ENCODE results near the gene SUSD5. TPM values are rescaled to one million over a fixed set of nuclear protein-coding genes. Genes with fewer than 3 reads are reported as not detected.
"Not testable (repeated sequence)": the region's sequence is repeated elsewhere in the genome, so short reads cannot be mapped to it uniquely, and the experiment has no call there.

SUSD5 gene
- total and polyA plus RNA-seq, 2 donors from 2014 or later, result 1.2 to 13.8 TPM

GRCh38 chr3:33165372-33165771, 53.2 kb downstream of the SUSD5 start:
- Histone ChIP-seq H3K27ac (ENCODE audit: low read depth in 2 of 2, low read length in 2 of 2) (no peak overlapping the region), H3K4me3 (ENCODE audit: low read length in 3 of 3) (no peak overlapping the region), H3K27me3 (ENCODE audit: control insufficient read depth, insufficient read depth, low read length) (no peaks in the 10 kb centered on the region), H3K36me3 (ENCODE audit: control insufficient read depth in 2 of 3, insufficient read depth in 3 of 3, low read length in 3 of 3) (no peaks in the 10 kb centered on the region), H3K9me3 (ENCODE audit: control insufficient read depth in 2 of 3, insufficient read depth in 1 of 3, low read length in 3 of 3) (no peaks in the 10 kb centered on the region), H3K4me1 (ENCODE audit: control insufficient read depth in 2 of 3, insufficient read depth in 2 of 3, low read depth in 1 of 3, low read length in 3 of 3) (no peaks in the 10 kb centered on the region), H3K9ac (ENCODE audit: low read length in 3 of 3) (no peak overlapping the region)
- no peak for FAIRE-seq
- intact Hi-C loops (cut with DNase I), result no loop called here
- DNase-seq, result no peak
- TF ChIP-seq CTCF (IDR thresholded peaks at IDR 0.05; ENCODE audit: borderline replicate concordance, extremely low read depth, insufficient read depth), result no peak

GRCh38 chr3:33162621-33163020, 56.0 kb downstream of the SUSD5 start:
- H3K9me3 ChIP-seq (ENCODE audit: control insufficient read depth in 2 of 3, insufficient read depth in 1 of 3, low read length in 3 of 3); H3K27ac ChIP-seq (ENCODE audit: low read depth in 2 of 2, low read length in 2 of 2); H3K4me1 ChIP-seq (ENCODE audit: control insufficient read depth in 2 of 3, insufficient read depth in 2 of 3, low read depth in 1 of 3, low read length in 3 of 3); intact Hi-C loops (cut with DNase I); H3K4me3 ChIP-seq (ENCODE audit: low read length in 3 of 3); FAIRE-seq; H3K27me3 ChIP-seq (ENCODE audit: control insufficient read depth, insufficient read depth, low read length); H3K9ac ChIP-seq (ENCODE audit: low read length in 3 of 3); H3K36me3 ChIP-seq (ENCODE audit: control insufficient read depth in 2 of 3, insufficient read depth in 3 of 3, low read length in 3 of 3); DNase-seq: not testable (repeated sequence)

- no peaks in the 10 kb centered on the region for H3K27me3 ChIP-seq (ENCODE audit: control insufficient read depth, insufficient read depth, low read length)
- DNase-seq, result no peak
- no peak for TF ChIP-seq CTCF (IDR thresholded peaks at IDR 0.05; ENCODE audit: borderline replicate concordance, extremely low read depth, insufficient read depth)
- no peak overlapping the region for H3K27ac ChIP-seq (ENCODE audit: low read depth in 2 of 2, low read length in 2 of 2)
- no peak overlapping the region for H3K9ac ChIP-seq (ENCODE audit: low read length in 3 of 3)
- H3K9me3 ChIP-seq (ENCODE audit: control insufficient read depth in 2 of 3, insufficient read depth in 1 of 3, low read length in 3 of 3), result no peaks in the 10 kb centered on the region
- FAIRE-seq, result no peak
- intact Hi-C loops (cut with DNase I), result no loop called here
- no peaks in the 10 kb centered on the region for H3K36me3 ChIP-seq (ENCODE audit: control insufficient read depth in 2 of 3, insufficient read depth in 3 of 3, low read length in 3 of 3)
- no peaks in the 10 kb centered on the region for H3K4me1 ChIP-seq (ENCODE audit: control insufficient read depth in 2 of 3, insufficient read depth in 2 of 3, low read depth in 1 of 3, low read length in 3 of 3)
- H3K4me3 ChIP-seq (ENCODE audit: low read length in 3 of 3), result no peak overlapping the region
These were observed 58.6 kb downstream of the SUSD5 start for GRCh38 chr3:33159981-33160380.

GRCh38 chr3:33159234-33159633, 59.4 kb downstream of the SUSD5 start:
- no peak for DNase-seq
- no peak for TF ChIP-seq CTCF (IDR thresholded peaks at IDR 0.05; ENCODE audit: borderline replicate concordance, extremely low read depth, insufficient read depth)

More at GRCh38 chr3:33159234-33159633, 59.4 kb downstream of the SUSD5 start:
- FAIRE-seq, result no peak
- Histone ChIP-seq H3K27me3 (ENCODE audit: control insufficient read depth, insufficient read depth, low read length) (no peaks in the 10 kb centered on the region), H3K4me1 (ENCODE audit: control insufficient read depth in 2 of 3, insufficient read depth in 2 of 3, low read depth in 1 of 3, low read length in 3 of 3) (no peaks in the 10 kb centered on the region), H3K4me3 (ENCODE audit: low read length in 3 of 3) (no peak overlapping the region), H3K9me3 (ENCODE audit: control insufficient read depth in 2 of 3, insufficient read depth in 1 of 3, low read length in 3 of 3) (no peaks in the 10 kb centered on the region), H3K9ac (ENCODE audit: low read length in 3 of 3) (no peak overlapping the region), H3K27ac (ENCODE audit: low read depth in 2 of 2, low read length in 2 of 2) (no peak overlapping the region), H3K36me3 (ENCODE audit: control insufficient read depth in 2 of 3, insufficient read depth in 3 of 3, low read length in 3 of 3) (no peaks in the 10 kb centered on the region)
- intact Hi-C loops (cut with DNase I), result no loop called here
